PFSK-1 (cell line): ENCODE measurements around the gene RAD17.

ENCODE experiments used
- FOXP2 ChIP-seq: optimal IDR thresholded peaks from 2 replicates; pipeline ENCODE3; 2011; ENCODE audit warnings: borderline replicate concordance, control low read depth, inconsistent platforms; ENCODE audit not compliant: insufficient read depth; ENCODE audit errors: extremely low read length, extremely low read depth
- POLR2AphosphoS5 ChIP-seq: IDR thresholded peaks from 2 replicates; pipeline ENCODE4 v1.6.1; 2012; ENCODE audit warnings: low read depth, mild to moderate bottlenecking, control low read depth, low read length, moderate library complexity
- REST ChIP-seq, 2 experiments: IDR thresholded peaks; 2 replicates each; pipeline versions ENCODE4 v1.6.1 to v1.8.0; 2011 to 2012; ENCODE audit warnings: low read depth in 2 of 2, low read length in 2 of 2, control low read depth in 1 of 2, inconsistent platforms in 1 of 2, mild to moderate bottlenecking in 1 of 2, moderate library complexity in 1 of 2; ENCODE audit not compliant: insufficient read depth in 1 of 2
- SIN3A ChIP-seq: IDR thresholded peaks from 2 replicates; pipeline ENCODE4 v1.6.1; 2012; ENCODE audit warnings: mild to moderate bottlenecking, low read length, moderate library complexity, borderline replicate concordance; ENCODE audit not compliant: insufficient read depth
- TAF1 ChIP-seq: IDR thresholded peaks from 2 replicates; pipeline ENCODE4 v1.6.1; 2012; ENCODE audit warnings: low read length, control low read depth, borderline replicate concordance; ENCODE audit not compliant: insufficient read depth

GRCh38 chr5:69326365-69326764 is 43.3 kb upstream of the RAD17 start:
- TF ChIP-seq POLR2AphosphoS5 (no peak), REST (IDR thresholded peaks at IDR 0.05; ENCODE audit: insufficient read depth in 1 of 2, low read depth in 2 of 2, low read length in 2 of 2) (no peak), SIN3A (no peak), TAF1 (no peak), FOXP2 (no peak)
